OCI-LY1 (cell line): ENCODE results near the gene SAG.

Source experiments
- H2AFZ ChIP-seq: fragments of 200-600 bp; sonication (generic), shearing (Covaris generic); 2 replicates; pipeline ENCODE4 v1.6.0; 2014; ENCODE audit warnings: antibody characterized with exemption, mild to moderate bottlenecking, low read length
- H3F3A ChIP-seq: fragments of 200-600 bp; sonication (generic), shearing (Covaris generic); 2 replicates; pipeline ENCODE4 v1.6.0; 2014; ENCODE audit warnings: mild to moderate bottlenecking, antibody characterized with exemption, low read length, moderate library complexity; ENCODE audit not compliant: insufficient read depth
- H3K27ac ChIP-seq: fragments of 200-600 bp; sonication (generic); 2 replicates; pipeline ENCODE4 v1.5.1; 2014; ENCODE audit warnings: low read length, mixed run types, mild to moderate bottlenecking, low read depth; ENCODE audit not compliant: poor library complexity, severe bottlenecking
- H3K27me3 ChIP-seq: fragments of 200-600 bp; sonication (generic); 2 replicates; pipeline ENCODE4 v1.6.0; 2014; ENCODE audit warnings: antibody characterized with exemption, mild to moderate bottlenecking, low read length, moderate library complexity; ENCODE audit not compliant: insufficient read depth
- H3K36me3 ChIP-seq: fragments of 200-600 bp; sonication (generic); 2 replicates; pipeline ENCODE4 v1.6.1; 2014; ENCODE audit warnings: mild to moderate bottlenecking, antibody characterized with exemption, low read length, moderate library complexity, mixed read lengths; ENCODE audit not compliant: insufficient read depth
- H3K4me1 ChIP-seq: fragments of 200-600 bp; sonication (generic); 2 replicates; pipeline ENCODE4 v1.5.1; 2014; ENCODE audit warnings: mild to moderate bottlenecking, low read length, moderate library complexity; ENCODE audit not compliant: insufficient read depth, severe bottlenecking
- H3K4me2 ChIP-seq: fragments of 200-600 bp; sonication (generic), shearing (Covaris generic); 2 replicates; pipeline ENCODE4 v1.6.1; 2014; ENCODE audit warnings: low read length
- H3K4me3 ChIP-seq: fragments of 200-600 bp; sonication (generic); 2 replicates; pipeline ENCODE4 v1.5.1; 2014; ENCODE audit warnings: low read length, low read depth, mild to moderate bottlenecking, mixed read lengths; ENCODE audit not compliant: poor library complexity, severe bottlenecking
- H3K79me2 ChIP-seq: fragments of 200-600 bp; shearing (Covaris generic); 2 replicates; pipeline ENCODE4 v1.6.1; 2016; ENCODE audit warnings: mixed run types, low read length, mixed read lengths; ENCODE audit not compliant: insufficient read depth
- H3K9ac ChIP-seq: fragments of 200-600 bp; sonication (generic), shearing (Covaris generic); 2 replicates; pipeline ENCODE4 v1.6.1; 2014; ENCODE audit warnings: mild to moderate bottlenecking, low read length, mixed read lengths
- H3K9me2 ChIP-seq: fragments of 200-600 bp; sonication (generic), shearing (Covaris generic); 2 replicates; pipeline ENCODE4 v1.6.1; 2014; ENCODE audit warnings: low read depth, mild to moderate bottlenecking, low read length, mixed read lengths
- H3K9me3 ChIP-seq: fragments of 200-600 bp; shearing (Covaris generic); 2 replicates; pipeline ENCODE4 v1.6.1; 2014; ENCODE audit warnings: low read length, mixed read lengths
- H4K20me1 ChIP-seq: fragments of 200-600 bp; sonication (generic), shearing (Covaris generic); 2 replicates; pipeline ENCODE4 v1.6.0; 2016; ENCODE audit warnings: mild to moderate bottlenecking, low read length; ENCODE audit not compliant: insufficient read depth
- EZH2 ChIP-seq: fragments of 200-600 bp; sonication (generic), shearing (Covaris generic); IDR thresholded peaks from 2 replicates; pipeline ENCODE4 v1.8.0; 2017; ENCODE audit warnings: borderline replicate concordance, mixed run types, mild to moderate bottlenecking, antibody characterized with exemption, low read length, moderate library complexity, mixed read lengths
- TF ChIP-seq, protein P1 (sequence below): fragments of 200-600 bp; sonication (generic), shearing (Covaris generic); IDR thresholded peaks from 2 replicates; pipeline ENCODE4 v1.5.1; 2017; ENCODE audit warnings: mild to moderate bottlenecking, antibody characterized with exemption, low read length, moderate library complexity, mixed read lengths

SAG gene

DNA sequence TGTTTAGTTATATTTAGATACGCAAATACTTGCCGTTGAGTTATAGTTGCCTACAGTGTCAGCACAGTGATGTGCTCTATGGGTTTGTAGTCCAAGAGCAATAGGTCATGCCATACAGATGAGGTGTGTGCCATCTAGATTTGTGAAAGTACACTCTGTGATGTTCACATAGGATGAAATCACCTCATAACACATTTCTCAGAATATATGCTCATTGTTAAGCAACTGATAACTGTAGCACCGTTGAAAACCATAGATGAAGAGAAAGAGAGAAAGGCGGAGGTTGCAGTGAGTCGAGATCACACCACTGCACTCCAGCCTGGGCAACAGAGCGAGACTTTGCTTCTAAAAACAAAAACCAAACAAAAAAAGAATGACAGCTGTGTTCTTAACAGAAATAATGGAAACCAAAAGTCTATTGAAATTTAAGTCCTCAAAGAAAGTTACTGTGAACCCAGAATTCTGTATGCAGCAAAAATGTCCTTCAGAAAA lies 56.2 kb downstream of the SAG start:
- no peak overlapping the region for H3K27ac ChIP-seq
- H3K27me3 ChIP-seq, result no peaks in the 10 kb centered on the region
- no peaks in the 10 kb centered on the region for H3K79me2 ChIP-seq

DNA sequence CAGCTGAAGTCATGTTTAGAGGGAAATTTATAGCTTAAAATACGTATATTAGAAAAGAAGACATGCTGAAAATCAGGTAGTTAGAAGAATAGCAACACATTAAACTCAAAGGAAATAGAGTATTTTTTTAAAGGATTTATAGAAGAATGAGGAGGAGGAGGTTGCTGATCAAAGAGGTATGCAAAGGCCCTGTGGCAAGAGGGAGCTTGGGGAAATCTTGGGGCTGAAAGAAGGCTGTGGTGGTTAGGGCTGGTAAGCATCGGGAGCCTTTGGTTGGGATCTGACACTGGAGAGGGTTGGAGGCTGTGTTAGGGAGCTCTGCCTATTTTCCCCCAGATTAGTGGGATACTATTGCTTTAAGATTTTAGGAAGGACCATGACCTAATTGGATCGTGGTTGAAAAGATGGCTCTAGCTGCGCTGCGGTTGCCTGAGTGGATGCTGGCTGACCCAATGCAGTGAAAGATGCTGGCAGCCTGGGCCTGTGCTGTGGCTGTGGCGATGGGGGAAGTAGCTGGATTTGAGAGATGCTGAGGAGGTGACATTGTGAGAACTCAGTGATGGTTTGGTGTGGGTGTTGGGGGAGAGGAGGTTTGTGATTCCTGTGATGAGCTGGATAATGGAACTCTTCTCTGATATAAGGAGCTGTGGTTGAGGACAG lies 58.4 kb downstream of the SAG start:
- Histone ChIP-seq H3F3A (no peaks in the 10 kb centered on the region), H3K79me2 (no peaks in the 10 kb centered on the region), H3K27ac (no peak overlapping the region), H3K9me3 (0 out of 2 replicates have a peak, but pooled peaks cover 5% of the 10 kb centered on the region), H3K4me1 (peaks cover 4% of the 10 kb centered on the region), H3K36me3 (peaks cover 6% of the 10 kb centered on the region), H3K27me3 (no peaks in the 10 kb centered on the region), H4K20me1 (no peaks in the 10 kb centered on the region), H3K4me3 (no peak overlapping the region), H3K9ac (no peak overlapping the region), H2AFZ (no peak overlapping the region), H3K9me2 (no peaks in the 10 kb centered on the region), H3K4me2 (no peak overlapping the region)
- TF ChIP-seq, protein P1, sequence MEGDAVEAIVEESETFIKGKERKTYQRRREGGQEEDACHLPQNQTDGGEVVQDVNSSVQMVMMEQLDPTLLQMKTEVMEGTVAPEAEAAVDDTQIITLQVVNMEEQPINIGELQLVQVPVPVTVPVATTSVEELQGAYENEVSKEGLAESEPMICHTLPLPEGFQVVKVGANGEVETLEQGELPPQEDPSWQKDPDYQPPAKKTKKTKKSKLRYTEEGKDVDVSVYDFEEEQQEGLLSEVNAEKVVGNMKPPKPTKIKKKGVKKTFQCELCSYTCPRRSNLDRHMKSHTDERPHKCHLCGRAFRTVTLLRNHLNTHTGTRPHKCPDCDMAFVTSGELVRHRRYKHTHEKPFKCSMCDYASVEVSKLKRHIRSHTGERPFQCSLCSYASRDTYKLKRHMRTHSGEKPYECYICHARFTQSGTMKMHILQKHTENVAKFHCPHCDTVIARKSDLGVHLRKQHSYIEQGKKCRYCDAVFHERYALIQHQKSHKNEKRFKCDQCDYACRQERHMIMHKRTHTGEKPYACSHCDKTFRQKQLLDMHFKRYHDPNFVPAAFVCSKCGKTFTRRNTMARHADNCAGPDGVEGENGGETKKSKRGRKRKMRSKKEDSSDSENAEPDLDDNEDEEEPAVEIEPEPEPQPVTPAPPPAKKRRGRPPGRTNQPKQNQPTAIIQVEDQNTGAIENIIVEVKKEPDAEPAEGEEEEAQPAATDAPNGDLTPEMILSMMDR, result no peak

More for the DNA sequence above, 56.2 kb downstream of the SAG start:
- peaks cover 11% of the 10 kb centered on the region for H3K36me3 ChIP-seq
- no peak overlapping the region for H3K4me3 ChIP-seq
- no peak overlapping the region for H3K4me2 ChIP-seq
- H3F3A ChIP-seq, result no peaks in the 10 kb centered on the region
- 0 out of 2 replicates have a peak, but pooled peaks cover 5% of the 10 kb centered on the region for H3K9me3 ChIP-seq
- no peaks in the 10 kb centered on the region for H4K20me1 ChIP-seq
- no peak overlapping the region for H3K9ac ChIP-seq
- TF ChIP-seq, protein P1, result no peak
- no peak for TF ChIP-seq EZH2
- no peak overlapping the region for H2AFZ ChIP-seq
- no peaks in the 10 kb centered on the region for H3K9me2 ChIP-seq
- peaks cover 4% of the 10 kb centered on the region for H3K4me1 ChIP-seq

DNA sequence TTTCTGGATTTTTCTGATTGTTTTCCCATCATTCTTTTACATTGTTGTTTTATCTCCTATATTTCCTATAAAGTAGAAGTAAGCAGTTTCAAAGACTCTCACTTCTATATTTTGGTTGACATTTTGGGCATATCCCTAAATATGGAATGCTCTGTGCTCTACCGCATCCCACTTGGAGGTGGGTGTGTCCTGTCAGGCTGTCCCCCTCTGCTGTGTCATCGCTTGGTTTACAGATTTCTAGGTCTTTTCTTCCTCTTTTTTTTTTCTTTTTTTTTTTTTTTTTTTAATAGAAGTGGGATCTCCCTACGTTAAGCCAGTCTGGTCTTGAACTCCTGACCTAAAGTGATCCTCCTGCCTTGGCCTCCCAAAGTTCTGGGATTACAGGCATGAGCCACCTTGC lies 60.0 kb downstream of the SAG start:
- peaks cover 6% of the 10 kb centered on the region for H3K36me3 ChIP-seq
- no peak overlapping the region for H2AFZ ChIP-seq
- TF ChIP-seq, protein P1, result no peak
- no peak for TF ChIP-seq EZH2
- no peaks in the 10 kb centered on the region for H3K79me2 ChIP-seq
- H3K4me3 ChIP-seq, result no peak overlapping the region
- H4K20me1 ChIP-seq, result no peaks in the 10 kb centered on the region
- H3K27ac ChIP-seq, result no peak overlapping the region
- H3F3A ChIP-seq, result no peaks in the 10 kb centered on the region
- H3K9me3 ChIP-seq, result 0 out of 2 replicates have a peak, but pooled peaks cover 5% of the 10 kb centered on the region
- H3K27me3 ChIP-seq, result no peaks in the 10 kb centered on the region
- no peak overlapping the region for H3K9ac ChIP-seq
- H3K4me1 ChIP-seq, result peaks cover 4% of the 10 kb centered on the region
- no peak overlapping the region for H3K4me2 ChIP-seq
- no peaks in the 10 kb centered on the region for H3K9me2 ChIP-seq
